ENCODE data around the gene CRYGA. TPM values are rescaled to one million over a fixed set of nuclear protein-coding genes. Genes with fewer than 3 reads are reported as not detected.

The CRYGA gene, protein sequence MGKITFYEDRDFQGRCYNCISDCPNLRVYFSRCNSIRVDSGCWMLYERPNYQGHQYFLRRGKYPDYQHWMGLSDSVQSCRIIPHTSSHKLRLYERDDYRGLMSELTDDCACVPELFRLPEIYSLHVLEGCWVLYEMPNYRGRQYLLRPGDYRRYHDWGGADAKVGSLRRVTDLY
- total RNA-seq = not detected in 2 replicates

DNA sequence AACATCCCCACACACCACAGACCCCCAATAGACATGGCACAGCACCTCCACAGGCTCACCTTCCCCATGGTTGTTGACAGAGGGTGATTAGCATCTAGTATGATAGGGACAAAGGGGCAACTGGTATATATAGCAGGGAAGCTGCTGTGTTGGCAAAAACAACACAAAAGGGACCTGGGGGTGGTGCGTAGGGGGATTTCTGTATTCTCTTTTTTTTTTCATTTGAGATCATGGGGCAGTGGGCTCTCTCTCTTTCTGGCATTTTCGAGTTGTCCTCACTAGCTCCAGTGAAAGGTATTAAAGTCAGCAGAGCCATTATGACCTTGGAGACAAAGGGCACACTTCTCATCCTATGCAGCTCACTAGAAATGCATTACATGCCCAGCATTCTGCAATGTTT, at the start of gene CRYGA:
Gene CRYGA, minus strand, starts transcription at position 101 of the 400 bp plus-strand sequence. Its CDS starts 33 bp downstream, at position 68.

DNA sequence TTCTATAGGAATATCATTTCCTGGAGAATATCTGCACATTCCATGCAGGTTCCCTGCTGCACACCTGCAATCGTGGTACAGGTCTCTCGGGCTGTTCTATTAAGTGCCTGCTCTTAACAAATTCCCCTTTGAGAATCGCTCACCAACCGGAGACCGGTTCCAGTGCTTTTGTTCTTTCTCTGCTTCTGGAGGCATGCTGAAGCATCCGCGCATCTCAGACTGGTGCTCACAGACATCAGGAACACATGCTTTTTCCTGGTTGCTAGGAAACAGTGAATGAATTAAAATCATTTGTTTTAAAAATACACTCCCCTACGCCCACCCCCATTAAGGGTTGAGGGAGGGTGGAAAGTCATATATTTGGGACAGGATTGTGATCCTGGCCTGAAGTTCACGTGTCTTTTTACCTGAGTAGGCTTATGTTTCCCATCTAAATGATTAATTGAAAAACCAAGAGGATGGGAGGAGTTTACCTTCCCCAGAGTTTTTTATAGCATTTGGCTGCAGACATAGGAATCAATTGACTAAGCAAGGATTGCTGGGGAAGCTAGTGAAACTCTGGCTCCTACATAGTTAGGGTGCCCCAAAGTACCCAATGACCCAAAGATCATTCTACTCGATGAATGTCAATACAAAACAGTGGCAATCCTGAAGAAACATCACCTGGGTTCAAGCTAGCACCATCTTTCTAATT, 26.6 kb upstream of the CRYGA start, which contains the start of gene C2orf80:
Gene C2orf80, minus strand, starts transcription at position 221 of the 694 bp plus-strand sequence. CDS start 3,044 bp downstream, outside the sequence.

DNA sequence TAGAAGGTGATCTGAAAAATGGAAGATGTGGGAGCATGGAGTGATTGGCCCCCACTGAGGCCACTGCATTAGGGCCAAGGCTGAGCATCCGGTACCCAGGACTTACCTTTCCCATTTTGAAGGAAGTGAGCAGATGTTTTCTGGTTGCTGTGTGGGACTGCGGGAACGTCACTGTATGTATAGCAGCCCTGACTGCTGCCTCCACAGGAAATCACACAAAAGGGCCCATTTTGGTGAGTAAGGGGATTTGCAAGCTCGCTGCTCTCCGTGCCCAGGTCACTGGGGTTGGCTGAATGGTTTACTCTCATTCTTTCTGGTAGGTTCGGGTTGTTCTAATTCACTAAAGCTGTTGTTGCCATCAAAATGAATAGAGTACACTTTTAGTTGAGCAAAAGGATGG, 17.4 kb downstream of the CRYGA start, which contains the start of gene CRYGB:
Gene CRYGB, minus strand, starts transcription at position 153 of the 400 bp plus-strand sequence. Its CDS starts 38 bp downstream, at position 115.

DNA sequence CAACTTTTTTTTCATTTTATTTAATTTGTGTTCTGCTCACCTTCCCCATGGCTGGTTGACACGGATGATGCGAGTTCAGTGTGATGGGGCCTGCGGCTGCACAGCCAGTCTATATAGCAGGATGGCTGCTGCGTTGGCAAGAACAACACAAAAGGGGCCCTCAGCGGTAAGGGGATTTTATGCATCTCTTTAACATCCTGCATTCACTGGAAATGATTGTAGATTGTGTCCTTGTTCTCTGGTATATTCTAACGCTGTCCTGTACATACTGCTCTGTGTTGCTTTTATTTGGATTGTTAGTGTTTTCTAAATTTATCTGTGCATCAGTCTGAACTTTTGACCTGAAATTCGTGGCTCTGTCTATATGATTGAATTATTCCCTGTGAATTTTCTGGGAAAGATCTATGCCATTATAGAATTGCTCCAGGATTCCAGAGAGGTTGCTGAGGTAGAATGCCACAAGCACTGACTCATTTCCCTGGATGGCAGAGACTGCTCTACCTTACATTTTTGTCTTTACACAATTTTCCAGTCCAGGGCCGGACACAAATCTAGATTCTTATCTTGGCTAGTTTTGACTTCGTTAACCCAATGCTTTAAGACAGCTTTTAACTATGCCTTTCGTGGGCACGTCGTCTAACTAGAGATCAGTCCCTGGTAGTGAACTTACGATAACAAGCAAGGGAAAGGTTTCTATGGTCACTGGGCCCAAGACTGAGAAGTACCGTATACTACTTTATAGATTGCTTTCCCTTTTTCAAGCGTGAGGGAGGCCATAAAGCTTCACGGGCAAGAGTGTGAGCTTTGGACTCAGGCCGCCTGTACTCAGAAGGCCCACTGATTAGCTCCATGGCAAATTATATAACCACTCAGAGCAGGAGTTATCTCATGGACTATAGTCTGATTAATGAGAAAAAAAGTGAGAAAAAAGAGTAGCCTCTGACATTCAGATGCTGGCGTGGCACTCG, 33.4 kb downstream of the CRYGA start, which contains the start of gene CRYGC:
Gene CRYGC, minus strand, starts transcription at position 85 of the 968 bp plus-strand sequence. Its CDS starts 36 bp downstream, at position 49.

DNA sequence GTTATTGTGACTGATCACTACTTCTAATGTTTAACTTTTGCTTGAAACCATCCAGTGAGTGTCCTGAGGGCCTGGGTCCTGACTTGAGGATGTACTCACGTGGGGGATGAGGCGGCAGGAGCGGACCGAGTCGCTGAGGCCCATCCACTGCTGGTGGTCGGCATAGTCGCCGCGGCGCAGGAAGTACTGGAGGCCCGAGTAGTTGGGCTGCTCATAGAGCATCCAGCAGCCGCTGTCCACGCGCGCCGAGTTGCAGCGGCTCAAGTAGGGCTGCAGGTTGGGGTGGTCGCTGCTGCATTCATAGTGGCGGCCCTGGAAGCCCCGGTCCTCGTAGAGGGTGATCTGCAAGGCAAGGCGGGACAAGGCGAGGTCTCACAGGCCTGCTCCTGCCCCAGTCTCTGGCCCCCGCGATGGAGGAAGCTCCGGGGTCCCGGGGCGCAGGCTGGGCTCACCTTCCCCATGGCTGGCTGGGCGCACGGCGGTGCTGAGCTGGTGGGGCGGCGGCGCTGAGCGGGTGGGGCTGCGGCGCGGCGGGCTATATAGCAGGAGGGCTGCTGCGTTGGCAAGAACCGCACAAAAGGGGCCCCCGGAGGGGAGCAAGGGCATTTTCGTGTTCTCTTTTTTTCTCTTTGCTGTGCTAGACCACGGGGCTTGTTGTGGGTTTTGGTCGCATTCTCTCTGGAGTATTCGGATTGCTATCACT, 39.2 kb downstream of the CRYGA start, which contains the start of gene CRYGD:
Gene CRYGD, minus strand, starts transcription at position 512 of the 703 bp plus-strand sequence. Its CDS starts 51 bp downstream, at position 461.

Other genes starting within 250 kb of the CRYGA start
- gene PLEKHM3, start 138.1 kb downstream of the CRYGA start, total RNA-seq = 3.9 TPM in 2 replicates
- not detected in 2 replicates for gene CRYGD, start 39.1 kb downstream of the CRYGA start, total RNA-seq
- not detected in 2 replicates for gene CRYGC, start 33.8 kb downstream of the CRYGA start, total RNA-seq
- gene CRYGB, start 17.4 kb downstream of the CRYGA start, total RNA-seq = not detected in 2 replicates
- gene C2orf80, start 26.4 kb upstream of the CRYGA start, total RNA-seq = not detected in 2 replicates
- 106 and 125 TPM in 2 replicates for gene IDH1, start 91.5 kb upstream of the CRYGA start, total RNA-seq
- 9.5 and 14.0 TPM in 2 replicates for gene PIKFYVE, start 102.7 kb upstream of the CRYGA start, total RNA-seq
- not detected in 2 replicates for gene PTH2R, start 243.2 kb upstream of the CRYGA start, total RNA-seq